K562 (cell line): ENCODE measurements around the gene LITAF. TPM values are rescaled to one million over a fixed set of nuclear protein-coding genes. Genes with fewer than 3 reads are reported as not detected.

Experiments used
- CTBP1 ChIP-seq: fragments of 450-650 bp; IDR thresholded peaks from 2 replicates; pipeline ENCODE4 v1.6.1; 2016; ENCODE audit warnings: borderline replicate concordance
- EP300 ChIP-seq: IDR thresholded peaks from 2 replicates; pipeline ENCODE4 v1.6.1; 2012; ENCODE audit warnings: low read length, improper control_type of control experiment
- EP400 ChIP-seq: fragments of 450-650 bp; IDR thresholded peaks from 2 replicates; pipeline ENCODE4 v1.6.1; 2017; ENCODE audit warnings: antibody characterized with exemption, mild to moderate bottlenecking, moderate library complexity
- FOXJ2 ChIP-seq: fragments of 200-800 bp; sonication (Bioruptor generic); IDR thresholded peaks from 2 replicates; pipeline ENCODE4 v1.6.1; 2016; ENCODE audit warnings: missing genetic modification characterization, missing compliant biosample characterization
- NCOA4 ChIP-seq: fragments of 450-650 bp; IDR thresholded peaks from 2 replicates; pipeline ENCODE4 v1.6.1; 2018; ENCODE audit warnings: mild to moderate bottlenecking; ENCODE audit not compliant: partially characterized antibody
- NFIC ChIP-seq: fragments of 450-650 bp; IDR thresholded peaks from 2 replicates; pipeline ENCODE4 v1.6.1; 2017; ENCODE audit warnings: mild to moderate bottlenecking, inconsistent platforms
- PHF20 ChIP-seq: fragments of 450-650 bp; IDR thresholded peaks from 2 replicates; pipeline ENCODE4 v1.6.1; 2018; ENCODE audit not compliant: partially characterized antibody
- PTRF ChIP-seq: fragments of 450-650 bp; IDR thresholded peaks from 2 replicates; pipeline ENCODE4 v1.6.1; 2016; ENCODE audit warnings: mild to moderate bottlenecking, missing genetic modification characterization, missing compliant biosample characterization
- PYGO2 ChIP-seq: fragments of 450-650 bp; IDR thresholded peaks from 2 replicates; pipeline ENCODE4 v1.6.1; 2016; ENCODE audit warnings: mild to moderate bottlenecking, missing genetic modification characterization, moderate library complexity, missing compliant biosample characterization
- RAD21 ChIP-seq, 2 experiments: fragments of 250-450 bp in 1 of 2; fragments of 450-650 bp in 1 of 2; sonication (Bioruptor Pico) in 1 of 2; formaldehyde crosslinking in 1 of 2; IDR thresholded peaks in 1 of 2; conservative IDR thresholded peaks in 1 of 2; 2 replicates each; pipeline versions ENCODE4 v1.4.0 to v1.8.0; 2020 to 2022; ENCODE audit warnings: mild to moderate bottlenecking in 2 of 2, moderate library complexity in 1 of 2
- SP1 ChIP-seq: sonication (generic); formaldehyde crosslinking; IDR thresholded peaks from 2 replicates; pipeline ENCODE4 v1.8.1; 2022; ENCODE audit warnings: mild to moderate bottlenecking, missing genetic modification reagents
- SRSF9 ChIP-seq: fragments of 200-400 bp; formaldehyde crosslinking; IDR thresholded peaks from 2 replicates; pipeline ENCODE4 v1.6.1; 2017; ENCODE audit warnings: low read depth, low read length, borderline replicate concordance
- TEAD1 ChIP-seq, 2 experiments: fragments of 450-650 bp in 1 of 2; sonication (generic) in 1 of 2; formaldehyde crosslinking; IDR thresholded peaks; 2 replicates each; pipeline versions ENCODE4 v1.4.0 to v1.8.0; 2020 to 2022; ENCODE audit warnings: mild to moderate bottlenecking in 2 of 2, missing genetic modification reagents in 1 of 2
- WHSC1 ChIP-seq: IDR thresholded peaks from one replicate; pipeline ENCODE4 v1.6.1; 2012; ENCODE audit warnings: low read length, control low read depth, inconsistent platforms
- ZKSCAN8 ChIP-seq: fragments of 200-800 bp; sonication (Bioruptor generic); IDR thresholded peaks from 2 replicates; pipeline ENCODE4 v1.6.1; 2016; ENCODE audit warnings: missing genetic modification characterization, missing compliant biosample characterization
- ZNF384 ChIP-seq: IDR thresholded peaks from 2 replicates; pipeline ENCODE4 v1.6.1; 2012; ENCODE audit warnings: low read depth, low read length, improper control_type of control experiment
- ZNF79 ChIP-seq: fragments of 250-450 bp; sonication (Bioruptor Pico); IDR thresholded peaks from 2 replicates; pipeline ENCODE4 v1.4.0; 2020; ENCODE audit warnings: low read depth, mild to moderate bottlenecking, moderate library complexity
- polyA plus RNA-seq, 8 experiments: library from polyadenylated mRNA; depleted of rRNA in 4 of 8; stranded (reverse) in 5 of 8; unstranded in 3 of 8; fragments of >200 nt; fragmentation: Nextera tagmentation in 2 of 8; fragmentation: Illumina TruSeq in 1 of 8; extraction: Ambion mirVana in 2 of 8; extraction: Trizol in 1 of 8; gene quantifications; 2 replicates each; pipeline versions ENCODE4 v1.2.1 to v1.2.3, GENCODE V29; 2011 to 2014; ENCODE audit warnings: inconsistent platforms in 1 of 8, missing spikeins in 1 of 8
- total RNA-seq, 7 experiments: library from RNA; depleted of rRNA in 6 of 7; stranded (reverse); fragments of >200 nt in 6 of 7; fragmentation: Illumina TruSeq in 2 of 7; extraction: Trizol in 2 of 7; gene quantifications; 2 replicates each; pipeline versions ENCODE4 v1.2.1 to v1.2.3, GENCODE V29; 2011 to 2021; ENCODE audit warnings: low replicate concordance in 1 of 7
- TF ChIP-seq, protein P1 (sequence below): fragments of 450-650 bp; IDR thresholded peaks from 2 replicates; pipeline ENCODE4 v1.7.0; 2016; ENCODE audit warnings: borderline replicate concordance
- TF ChIP-seq, protein P2 (sequence below): fragments of 450-650 bp; formaldehyde crosslinking; IDR thresholded peaks from 2 replicates; pipeline ENCODE4 v1.4.0; 2022; ENCODE audit warnings: mild to moderate bottlenecking, moderate library complexity
- TF ChIP-seq, protein P3 (sequence below): sonication (generic); formaldehyde crosslinking; IDR thresholded peaks from 2 replicates; pipeline ENCODE4 v1.8.1; 2023; ENCODE audit warnings: missing genetic modification reagents, mild to moderate bottlenecking, borderline replicate concordance

LITAF gene
- total and polyA plus RNA-seq, 9 of the 15 experiments (the other 6 are each of a cell fraction or from before 2014, with no cell fraction given): 4.1 to 17.8 (median 11.9) TPM

DNA sequence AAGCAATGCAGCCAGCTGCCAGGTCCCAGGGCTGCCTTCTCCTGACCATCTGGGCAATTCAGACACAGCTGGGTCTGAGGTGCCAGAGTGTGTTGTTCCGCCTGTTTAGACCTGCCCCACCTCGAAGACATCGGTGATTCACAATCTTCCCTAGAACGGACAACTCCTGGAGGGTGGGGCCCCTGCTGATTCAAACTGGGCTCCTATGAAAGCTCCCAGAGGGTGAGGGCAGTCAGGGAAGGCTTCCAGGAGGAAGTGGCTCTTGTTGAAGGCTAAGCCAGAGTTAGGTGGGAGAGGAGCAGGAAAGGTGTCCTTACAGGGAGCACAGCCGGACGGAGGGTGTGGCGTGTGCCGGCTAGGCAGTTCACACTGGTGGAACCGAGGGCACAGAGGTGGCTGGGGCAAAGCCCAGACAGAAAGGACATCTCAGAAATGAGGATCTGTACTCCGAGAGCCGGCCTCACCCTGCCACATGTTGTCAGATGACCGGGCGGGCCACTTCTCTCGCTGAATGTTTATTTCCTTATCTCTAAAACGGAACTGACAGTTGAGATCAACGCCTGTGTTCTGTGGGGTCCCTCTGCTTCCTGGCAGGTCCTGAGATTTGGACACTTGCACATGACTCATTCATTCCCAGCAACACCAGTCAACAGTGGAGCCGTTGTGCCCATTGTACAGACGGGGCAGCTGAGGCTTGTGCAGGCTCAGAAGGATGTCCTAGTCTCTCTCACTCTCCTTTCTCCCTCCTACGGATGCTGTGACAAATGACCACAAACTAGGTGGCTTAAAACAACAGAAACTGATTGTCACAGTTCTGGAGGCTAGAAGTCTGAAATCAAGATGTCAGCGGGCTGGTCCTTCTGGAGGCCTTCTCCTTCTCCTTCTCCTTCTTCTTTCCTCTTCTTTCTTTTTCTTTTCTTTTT is 26.9 kb upstream of the LITAF start (continued):
- TF ChIP-seq PHF20: peak; percentile 76
- TF ChIP-seq, protein P1, sequence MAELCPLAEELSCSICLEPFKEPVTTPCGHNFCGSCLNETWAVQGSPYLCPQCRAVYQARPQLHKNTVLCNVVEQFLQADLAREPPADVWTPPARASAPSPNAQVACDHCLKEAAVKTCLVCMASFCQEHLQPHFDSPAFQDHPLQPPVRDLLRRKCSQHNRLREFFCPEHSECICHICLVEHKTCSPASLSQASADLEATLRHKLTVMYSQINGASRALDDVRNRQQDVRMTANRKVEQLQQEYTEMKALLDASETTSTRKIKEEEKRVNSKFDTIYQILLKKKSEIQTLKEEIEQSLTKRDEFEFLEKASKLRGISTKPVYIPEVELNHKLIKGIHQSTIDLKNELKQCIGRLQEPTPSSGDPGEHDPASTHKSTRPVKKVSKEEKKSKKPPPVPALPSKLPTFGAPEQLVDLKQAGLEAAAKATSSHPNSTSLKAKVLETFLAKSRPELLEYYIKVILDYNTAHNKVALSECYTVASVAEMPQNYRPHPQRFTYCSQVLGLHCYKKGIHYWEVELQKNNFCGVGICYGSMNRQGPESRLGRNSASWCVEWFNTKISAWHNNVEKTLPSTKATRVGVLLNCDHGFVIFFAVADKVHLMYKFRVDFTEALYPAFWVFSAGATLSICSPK: no peak
- peak; percentile 81; the same call in 1 of the 2 replicates for TF ChIP-seq CTBP1
- peak in 1 of 2 experiments; percentile 76; a peak in 2 of 4 replicates for TF ChIP-seq TEAD1 (CRISPR knock-in tag; IDR thresholded peaks at IDR 0.05)
- TF ChIP-seq, protein P2, sequence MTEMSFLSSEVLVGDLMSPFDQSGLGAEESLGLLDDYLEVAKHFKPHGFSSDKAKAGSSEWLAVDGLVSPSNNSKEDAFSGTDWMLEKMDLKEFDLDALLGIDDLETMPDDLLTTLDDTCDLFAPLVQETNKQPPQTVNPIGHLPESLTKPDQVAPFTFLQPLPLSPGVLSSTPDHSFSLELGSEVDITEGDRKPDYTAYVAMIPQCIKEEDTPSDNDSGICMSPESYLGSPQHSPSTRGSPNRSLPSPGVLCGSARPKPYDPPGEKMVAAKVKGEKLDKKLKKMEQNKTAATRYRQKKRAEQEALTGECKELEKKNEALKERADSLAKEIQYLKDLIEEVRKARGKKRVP (CRISPR knock-in tag): no peak
- peak; percentile 22 to 30; a peak in 1 of 4 replicates for TF ChIP-seq RAD21 (CRISPR knock-in tag; conservative IDR thresholded peaks at IDR 0.05 in 1 of 2, IDR thresholded peaks at IDR 0.05 in 1 of 2)
- TF ChIP-seq SRSF9: no peak
- peak; percentile 71; the same call in 1 of the 2 replicates for TF ChIP-seq ZKSCAN8 (CRISPR knock-in tag)
- peak; percentile 71 for TF ChIP-seq EP400
- 0 out of 2 replicates have a peak, but pooled peaks have one; percentile 9 for TF ChIP-seq ZNF79 (CRISPR knock-in tag)
- TF ChIP-seq FOXJ2 (tag): peak; percentile 90
- peak; percentile 4; the same call in 1 of the 2 replicates for TF ChIP-seq ZNF384
- peak; percentile 41; the same call in 1 of the 2 replicates for TF ChIP-seq NFIC
- no peak for TF ChIP-seq WHSC1
- TF ChIP-seq, protein P3, sequence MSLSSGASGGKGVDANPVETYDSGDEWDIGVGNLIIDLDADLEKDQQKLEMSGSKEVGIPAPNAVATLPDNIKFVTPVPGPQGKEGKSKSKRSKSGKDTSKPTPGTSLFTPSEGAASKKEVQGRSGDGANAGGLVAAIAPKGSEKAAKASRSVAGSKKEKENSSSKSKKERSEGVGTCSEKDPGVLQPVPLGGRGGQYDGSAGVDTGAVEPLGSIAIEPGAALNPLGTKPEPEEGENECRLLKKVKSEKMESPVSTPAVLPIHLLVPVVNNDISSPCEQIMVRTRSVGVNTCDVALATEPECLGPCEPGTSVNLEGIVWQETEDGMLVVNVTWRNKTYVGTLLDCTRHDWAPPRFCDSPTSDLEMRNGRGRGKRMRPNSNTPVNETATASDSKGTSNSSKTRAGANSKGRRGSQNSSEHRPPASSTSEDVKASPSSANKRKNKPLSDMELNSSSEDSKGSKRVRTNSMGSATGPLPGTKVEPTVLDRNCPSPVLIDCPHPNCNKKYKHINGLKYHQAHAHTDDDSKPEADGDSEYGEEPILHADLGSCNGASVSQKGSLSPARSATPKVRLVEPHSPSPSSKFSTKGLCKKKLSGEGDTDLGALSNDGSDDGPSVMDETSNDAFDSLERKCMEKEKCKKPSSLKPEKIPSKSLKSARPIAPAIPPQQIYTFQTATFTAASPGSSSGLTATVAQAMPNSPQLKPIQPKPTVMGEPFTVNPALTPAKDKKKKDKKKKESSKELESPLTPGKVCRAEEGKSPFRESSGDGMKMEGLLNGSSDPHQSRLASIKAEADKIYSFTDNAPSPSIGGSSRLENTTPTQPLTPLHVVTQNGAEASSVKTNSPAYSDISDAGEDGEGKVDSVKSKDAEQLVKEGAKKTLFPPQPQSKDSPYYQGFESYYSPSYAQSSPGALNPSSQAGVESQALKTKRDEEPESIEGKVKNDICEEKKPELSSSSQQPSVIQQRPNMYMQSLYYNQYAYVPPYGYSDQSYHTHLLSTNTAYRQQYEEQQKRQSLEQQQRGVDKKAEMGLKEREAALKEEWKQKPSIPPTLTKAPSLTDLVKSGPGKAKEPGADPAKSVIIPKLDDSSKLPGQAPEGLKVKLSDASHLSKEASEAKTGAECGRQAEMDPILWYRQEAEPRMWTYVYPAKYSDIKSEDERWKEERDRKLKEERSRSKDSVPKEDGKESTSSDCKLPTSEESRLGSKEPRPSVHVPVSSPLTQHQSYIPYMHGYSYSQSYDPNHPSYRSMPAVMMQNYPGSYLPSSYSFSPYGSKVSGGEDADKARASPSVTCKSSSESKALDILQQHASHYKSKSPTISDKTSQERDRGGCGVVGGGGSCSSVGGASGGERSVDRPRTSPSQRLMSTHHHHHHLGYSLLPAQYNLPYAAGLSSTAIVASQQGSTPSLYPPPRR (CRISPR knock-in tag): peak; percentile 87; the same call in 1 of the 2 replicates
- TF ChIP-seq EP300: peak; percentile 98
- peak; percentile 65 for TF ChIP-seq NCOA4
- no peak for TF ChIP-seq PTRF
- no peak for TF ChIP-seq PYGO2
- TF ChIP-seq SP1 (CRISPR knock-in tag): peak; percentile 63; the same call in 1 of the 2 replicates
